BJ (cell line): Measurements from ENCODE around the gene ALOX12B. TPM values are rescaled to one million over a fixed set of nuclear protein-coding genes. Genes with fewer than 3 reads are reported as not detected.

Experiments used
- CTCF ChIA-PET: fragments of 350-600 bp; formaldehyde crosslinking; extraction: SDS; loops from one replicate; lab custom pipeline; 2021; ENCODE audit warnings: antibody characterized with exemption, inconsistent platforms; lab: Yijun Ruan, JAX
- POLR2A ChIA-PET: fragments of 300-600 bp; sonication (Branson Sonifier 250); formaldehyde crosslinking; extraction: SDS; loops from one replicate; lab custom pipeline; 2021; ENCODE audit warnings: antibody characterized with exemption; lab: Charles Lee
- DNase-seq: peaks from one replicate; pipeline ENCODE4 v3.0.0-alpha.2; 2011; ENCODE audit warnings: low read depth
- H3K27me3 ChIP-seq: 2 replicates; pipeline ENCODE4 v1.6.0; 2011; ENCODE audit warnings: low read length; ENCODE audit not compliant: control insufficient read depth, insufficient read depth
- H3K36me3 ChIP-seq: 2 replicates; pipeline ENCODE4 v1.5.1; 2011; ENCODE audit warnings: low read length; ENCODE audit not compliant: control insufficient read depth, insufficient read depth
- H3K4me3 ChIP-seq: 2 replicates; pipeline ENCODE4 v1.5.1; 2011; ENCODE audit warnings: low read depth, mild to moderate bottlenecking, control low read depth, low read length
- CTCF ChIP-seq: IDR thresholded peaks from 2 replicates; pipeline ENCODE4 v1.5.1; 2011; ENCODE audit warnings: low read depth, mild to moderate bottlenecking, control low read depth, inconsistent platforms, low read length, moderate library complexity; ENCODE audit not compliant: insufficient read depth
- polyA plus RNA-seq: library from polyadenylated mRNA; depleted of rRNA; stranded (reverse); fragments of >200 nt; gene quantifications from 2 replicates; pipeline ENCODE4 v1.2.3, GENCODE V29; 2011

ALOX12B gene
- polyA plus RNA-seq, 1 experiment: not detected

- Histone ChIP-seq H3K36me3 (no peaks in the 10 kb centered on the region), H3K4me3 (no peak overlapping the region), H3K27me3 (peaks cover 9% of the 10 kb centered on the region)
- DNase-seq: no peak
- ChIA-PET CTCF (interaction anchor here (0.5 to 1.3 kb wide), 3 partner anchors 8 to 168 kb away, joined by 3 to 5 read pairs (median 4); no protein-coding TSS in a partner anchor), POLR2A (no interaction called here)
- no peak for TF ChIP-seq CTCF
Observed at GRCh38 chr17:8052256-8053252, 35.0 kb downstream of the ALOX12B start.

GRCh38 chr17:8051831-8052230 is 35.7 kb downstream of the ALOX12B start:
- Histone ChIP-seq H3K27me3 (peaks cover 13% of the 10 kb centered on the region), H3K36me3 (no peaks in the 10 kb centered on the region), H3K4me3 (no peak overlapping the region)
- TF ChIP-seq CTCF: no peak
- DNase-seq: no peak
- CTCF ChIA-PET: interaction anchor here (0.9 to 1.3 kb wide), 2 partner anchors 8 to 61 kb away, joined by 3 to 5 read pairs; no protein-coding TSS in a partner anchor
- POLR2A ChIA-PET: no interaction called here

- ChIA-PET CTCF (interaction anchor here (3.1 kb wide), 1 partner anchor 9 kb away, joined by 21 read pairs; no protein-coding TSS in a partner anchor), POLR2A (no interaction called here)
- peaks cover 22% of the 10 kb centered on the region for H3K27me3 ChIP-seq
- H3K4me3 ChIP-seq: no peak overlapping the region
- no peaks in the 10 kb centered on the region for H3K36me3 ChIP-seq
- no peak for DNase-seq
- no peak for TF ChIP-seq CTCF
Observed at GRCh38 chr17:8048736-8049135, 38.8 kb downstream of the ALOX12B start.

GRCh38 chr17:8048236-8048635 is 39.3 kb downstream of the ALOX12B start:
- H3K36me3 ChIP-seq: no peaks in the 10 kb centered on the region
- peaks cover 24% of the 10 kb centered on the region for H3K27me3 ChIP-seq
- TF ChIP-seq CTCF: no peak
- no peak overlapping the region for H3K4me3 ChIP-seq
- no peak for DNase-seq
- ChIA-PET CTCF (interaction anchor here (1.2 to 3.3 kb wide), 5 partner anchors 10 to 136 kb away, joined by 3 to 21 read pairs (median 7); no protein-coding TSS in a partner anchor), POLR2A (no interaction called here)

GRCh38 chr17:8047769-8048110 is 39.8 kb downstream of the ALOX12B start:
- ChIA-PET CTCF (interaction anchor here (0.8 to 3.3 kb wide), 8 partner anchors 10 to 135 kb away, joined by 3 to 21 read pairs (median 5); no protein-coding TSS in a partner anchor), POLR2A (no interaction called here)
- Histone ChIP-seq H3K4me3 (no peak overlapping the region), H3K27me3 (peaks cover 24% of the 10 kb centered on the region), H3K36me3 (no peaks in the 10 kb centered on the region)
- TF ChIP-seq CTCF: no peak
- no peak for DNase-seq
